GM10847 (cell line): Measurements from ENCODE around the gene MYRIP.

Experiments
- POLR2A ChIP-seq: IDR thresholded peaks from 2 replicates; pipeline ENCODE4 v1.6.1; 2011; ENCODE audit not compliant: insufficient read length; ENCODE audit errors: extremely low read depth

The MYRIP gene

DNA sequence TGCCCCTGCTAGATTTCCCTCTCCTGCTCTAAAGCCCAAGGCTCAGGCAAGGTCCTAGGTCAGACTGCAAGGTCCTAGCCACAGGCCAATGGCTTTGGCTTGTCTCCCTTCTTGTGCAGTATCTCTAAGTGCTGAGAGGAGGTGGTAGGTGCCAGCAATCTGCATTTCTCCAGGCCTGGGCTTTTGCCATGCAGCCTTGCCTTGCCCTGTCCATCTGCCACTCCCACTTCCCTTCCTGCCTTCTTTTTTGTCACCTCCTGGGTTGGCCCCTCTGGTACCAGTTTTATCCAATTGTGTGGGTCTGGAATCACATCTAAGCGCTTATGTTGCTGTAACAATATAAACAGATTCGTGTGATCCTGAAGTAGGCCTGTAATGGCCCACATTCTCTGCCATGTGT, 109.9 kb downstream of the MYRIP start:
- TF ChIP-seq POLR2A: no peak

DNA sequence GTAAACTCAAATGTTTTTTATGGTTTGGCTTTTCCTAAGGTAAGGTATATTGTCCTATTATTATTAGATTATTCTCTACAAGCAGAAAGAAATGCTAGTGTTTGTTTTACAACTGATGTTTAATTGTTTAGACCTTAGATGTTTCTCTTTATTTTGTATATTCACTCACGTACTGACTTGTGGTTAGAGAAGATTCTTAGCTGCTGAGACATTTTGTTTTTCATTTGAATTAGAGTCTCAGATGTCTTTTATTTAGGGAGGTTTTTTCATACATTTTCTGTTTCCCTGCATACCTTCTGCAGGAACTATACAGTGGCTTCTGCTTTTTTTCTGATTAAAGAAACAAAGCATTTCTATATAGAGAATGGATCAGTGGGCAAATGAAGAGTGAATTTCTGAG, 110.9 kb downstream of the MYRIP start:
- no peak for TF ChIP-seq POLR2A

DNA sequence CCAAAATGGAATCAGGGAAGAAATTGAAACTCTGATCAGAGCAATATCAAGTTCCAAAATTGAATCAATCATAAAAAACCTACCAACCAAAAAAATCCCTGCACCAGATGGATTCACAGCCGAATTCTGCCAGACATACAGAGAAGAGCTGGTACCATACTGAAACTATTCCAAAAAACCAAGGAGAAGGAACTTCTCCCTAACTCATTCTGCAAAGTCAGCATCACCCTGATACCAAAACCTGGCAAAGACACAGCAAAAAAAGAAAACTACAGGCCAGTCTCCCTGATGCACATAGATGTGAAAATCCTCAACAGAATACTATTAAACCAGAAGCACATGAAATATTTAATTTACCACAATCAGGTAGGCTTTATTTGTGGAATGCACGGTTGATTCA, 118.1 kb downstream of the MYRIP start:
- TF ChIP-seq POLR2A: no peak

GRCh38 chr3:39933986-39934693, 124.7 kb downstream of the MYRIP start:
- TF ChIP-seq POLR2A: no peak

DNA sequence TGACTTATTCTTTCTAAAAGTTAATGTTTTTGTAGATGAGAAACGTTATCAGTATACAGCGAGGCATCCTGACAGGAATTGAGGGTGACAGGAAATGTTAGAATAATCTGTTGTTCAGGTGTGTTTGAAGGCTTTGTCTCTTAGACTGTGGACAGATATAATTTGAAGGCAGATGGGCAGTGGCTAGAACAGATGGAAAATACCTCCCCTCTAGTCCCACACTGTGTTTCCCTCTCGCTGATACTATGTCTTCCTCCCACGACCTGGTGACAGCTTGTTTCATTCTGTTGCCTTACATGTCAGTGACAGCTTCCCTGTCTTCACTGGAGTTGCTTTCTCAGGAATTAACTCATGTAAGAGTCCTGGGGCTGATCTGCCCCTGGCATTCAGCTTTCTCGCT, 125.3 kb downstream of the MYRIP start:
- TF ChIP-seq POLR2A: no peak

GRCh38 chr3:39935261-39935660, 125.9 kb downstream of the MYRIP start:
- TF ChIP-seq POLR2A: no peak

GRCh38 chr3:39936848-39937247, 127.4 kb downstream of the MYRIP start:
- TF ChIP-seq POLR2A: no peak

DNA sequence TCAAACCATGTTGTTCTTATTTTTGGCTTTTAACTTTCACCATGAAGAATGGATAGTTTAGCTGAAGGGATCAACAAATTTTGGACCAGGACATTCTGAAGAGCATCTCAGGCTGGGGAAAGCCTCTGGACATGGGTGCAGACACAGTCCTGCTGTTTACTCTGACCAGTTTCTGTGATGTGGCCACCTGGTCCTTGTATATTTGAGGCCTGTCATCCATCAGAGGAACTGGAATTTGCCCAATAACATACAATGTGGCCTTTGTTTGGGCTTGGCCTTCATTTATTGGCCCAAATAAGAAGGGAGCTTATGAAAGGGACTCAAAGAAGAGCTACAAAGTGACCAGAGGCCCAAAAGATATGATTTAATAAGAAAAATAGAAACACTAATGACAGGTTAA, 127.9 kb downstream of the MYRIP start:
- TF ChIP-seq POLR2A: no peak

GRCh38 chr3:39937874-39938273, 128.5 kb downstream of the MYRIP start:
- no peak for TF ChIP-seq POLR2A

GRCh38 chr3:39941931-39942330, 132.5 kb downstream of the MYRIP start:
- TF ChIP-seq POLR2A: no peak

DNA sequence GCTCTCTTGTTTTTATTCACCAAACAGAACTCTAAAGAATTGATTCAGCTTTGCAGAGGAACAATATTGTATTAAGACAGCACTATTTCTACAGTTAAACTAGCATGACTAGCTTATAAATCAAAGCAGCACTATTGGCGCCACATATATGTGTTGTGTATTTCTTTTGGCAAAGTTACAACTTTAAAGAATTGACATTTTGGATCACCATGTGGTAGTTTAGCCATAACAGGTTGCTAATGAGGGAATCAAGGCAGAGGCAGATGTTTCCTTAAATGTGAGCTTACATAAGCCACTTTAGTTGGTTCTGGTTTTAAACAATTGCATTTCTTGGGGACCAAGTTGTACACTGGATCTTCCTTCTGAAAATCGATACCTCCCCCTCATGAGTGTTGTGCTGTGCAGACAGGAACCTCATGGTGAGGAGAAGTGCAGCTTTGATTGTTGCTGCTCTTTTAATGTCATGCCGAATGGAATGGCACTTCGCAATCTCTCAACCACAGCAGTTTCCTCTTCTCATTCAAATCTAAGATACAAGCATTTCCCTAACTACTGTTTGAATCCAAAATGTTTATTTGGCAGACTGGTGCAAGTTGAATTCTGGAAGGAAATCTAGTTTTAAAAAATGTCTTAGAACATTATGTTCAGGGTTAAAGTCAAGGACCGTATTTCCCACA, 151.2 kb downstream of the MYRIP start:
- TF ChIP-seq POLR2A: no peak

GRCh38 chr3:39961230-39961629, 151.8 kb downstream of the MYRIP start:
- no peak for TF ChIP-seq POLR2A

GRCh38 chr3:39962581-39962980, 153.2 kb downstream of the MYRIP start:
- TF ChIP-seq POLR2A: no peak

DNA sequence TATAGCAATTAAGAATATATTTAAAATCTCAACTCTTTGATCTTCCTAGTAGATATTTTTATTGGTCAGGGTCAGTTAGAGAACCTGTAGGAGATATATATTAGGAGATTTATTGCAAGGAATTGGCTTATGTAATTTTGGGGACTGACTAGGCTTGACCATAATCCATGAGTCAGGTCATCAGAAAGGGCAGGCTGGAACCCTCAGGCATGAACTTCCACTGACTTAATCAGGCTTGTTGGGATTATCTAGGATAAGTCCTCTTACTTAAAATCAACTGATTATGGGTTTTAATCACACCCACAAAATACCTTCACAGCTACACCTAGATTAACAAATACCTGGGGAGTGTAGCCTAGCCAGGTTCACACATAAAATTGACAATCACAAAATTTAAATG, 156.1 kb downstream of the MYRIP start:
- TF ChIP-seq POLR2A: no peak

DNA sequence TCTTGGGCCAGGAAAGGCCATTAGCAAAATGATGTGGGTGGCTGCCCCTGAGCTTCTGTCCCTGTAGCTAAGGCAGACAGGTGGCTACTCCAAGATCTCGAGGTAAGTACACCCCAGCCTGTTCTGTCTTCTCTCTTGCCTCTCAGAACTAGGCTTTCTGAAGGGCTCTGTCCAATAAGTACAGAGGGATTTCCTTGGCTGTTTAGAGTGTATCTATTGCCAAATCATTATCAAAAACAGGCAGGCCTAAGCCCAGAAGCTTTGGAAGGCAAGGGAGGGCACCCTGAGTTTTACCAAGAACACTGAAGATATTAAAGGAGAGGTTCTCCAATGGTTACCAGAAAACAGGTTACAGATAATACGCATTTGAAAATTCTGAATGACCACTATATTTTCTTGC, 156.6 kb downstream of the MYRIP start:
- no peak for TF ChIP-seq POLR2A

GRCh38 chr3:39970982-39971381, 161.6 kb downstream of the MYRIP start:
- no peak for TF ChIP-seq POLR2A

DNA sequence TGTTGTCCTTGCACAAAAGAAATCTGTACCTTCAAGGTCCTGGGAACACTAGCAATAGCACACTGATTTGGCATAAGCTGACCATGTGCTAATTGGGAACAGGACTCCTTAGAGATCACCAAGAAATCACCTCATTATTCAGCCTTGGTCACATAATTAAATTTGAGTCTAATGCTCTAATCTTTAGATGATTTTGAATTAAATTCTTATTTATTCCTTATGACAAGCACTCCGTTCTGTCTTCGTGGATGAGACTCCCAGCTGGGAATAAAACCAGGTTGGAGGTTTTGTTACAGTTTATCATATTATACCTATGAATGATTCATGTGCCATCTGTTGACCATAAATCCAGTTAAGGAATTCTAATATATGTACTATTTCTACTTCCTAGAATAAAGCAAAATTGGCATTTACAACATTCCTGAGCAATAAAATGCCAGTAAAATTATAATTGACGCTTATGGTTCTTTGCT, 162.2 kb downstream of the MYRIP start:
- no peak for TF ChIP-seq POLR2A

GRCh38 chr3:39972508-39972907, 163.1 kb downstream of the MYRIP start:
- TF ChIP-seq POLR2A: no peak
